Kidney (tissue), 14 donors: ENCODE data around the gene CCDC86. TPM values are rescaled to one million over a fixed set of nuclear protein-coding genes. Genes with fewer than 3 reads are reported as not detected.
A peak's percentile ranks its signal among the peaks of the same experiment; 100 is the strongest.

ENCODE experiments used
- DNase-seq, 5 donors: peaks; one replicate each; pipeline ENCODE4 v3.0.0-alpha.2; 2013 to 2020
- FAIRE-seq: peaks from 2 replicates; lab custom pipeline; 2012; peaks lifted over from hg19 to GRCh38; lab: Jason Lieb, UNC
- H3K27ac ChIP-seq, 2 donors: one replicate each; pipeline ENCODE4 v1.7.0; 2013; ENCODE audit warnings: low read depth in 2 of 2, low read length in 2 of 2, inconsistent platforms in 1 of 2
- H3K27me3 ChIP-seq: one replicate; pipeline ENCODE4 v1.7.1; 2013; ENCODE audit warnings: low read length, inconsistent platforms; ENCODE audit not compliant: control insufficient read depth, insufficient read depth
- H3K36me3 ChIP-seq, 3 donors: one replicate each; pipeline versions ENCODE4 v1.7.0 to v1.7.1; 2013; ENCODE audit warnings: low read length in 3 of 3, control low read depth in 1 of 3, inconsistent platforms in 1 of 3; ENCODE audit not compliant: insufficient read depth in 3 of 3, control insufficient read depth in 2 of 3
- H3K4me1 ChIP-seq, 3 donors: one replicate each; pipeline versions ENCODE4 v1.7.0 to v1.7.1; 2013; ENCODE audit warnings: low read length in 3 of 3, inconsistent platforms in 1 of 3, low read depth in 1 of 3; ENCODE audit not compliant: control insufficient read depth in 2 of 3, insufficient read depth in 2 of 3
- H3K4me3 ChIP-seq, 3 donors: one replicate each; pipeline versions ENCODE4 v1.7.0 to v1.8.1; 2013; ENCODE audit warnings: low read length in 3 of 3, control low read depth in 1 of 3, inconsistent platforms in 1 of 3
- H3K9ac ChIP-seq, 3 donors: one replicate each; pipeline versions ENCODE4 v1.7.0 to v1.7.1; 2013; ENCODE audit warnings: low read length in 3 of 3, control low read depth in 1 of 3, inconsistent platforms in 1 of 3
- H3K9me3 ChIP-seq, 3 donors: one replicate each; pipeline versions ENCODE4 v1.7.0 to v1.7.1; 2013; ENCODE audit warnings: low read length in 3 of 3, control low read depth in 1 of 3, inconsistent platforms in 1 of 3; ENCODE audit not compliant: control insufficient read depth in 2 of 3, insufficient read depth in 1 of 3
- CTCF ChIP-seq: IDR thresholded peaks from 3 replicates; pipeline ENCODE4 v1.5.1; 2012; ENCODE audit warnings: mild to moderate bottlenecking, moderate library complexity, borderline replicate concordance; ENCODE audit not compliant: insufficient read depth; ENCODE audit errors: extremely low read depth
- intact Hi-C: fragments of 100-400 bp; cut with DNase I; formaldehyde crosslinking; loops from one replicate; pipeline ENCODE4 v1.11.1; 2022
- polyA plus RNA-seq: library from polyadenylated mRNA; stranded (reverse); fragments of 350-450 nt; fragmentation: Illumina TruSeq; extraction: RNeasy Lipid Tissue Mini Kit (QIAGEN cat#74804); gene quantifications from one replicate; pipeline ENCODE4 v1.2.3, GENCODE V29; 2014; ENCODE audit warnings: low read depth, low replicate concordance; ENCODE audit not compliant: insufficient read depth
- total RNA-seq: library from RNA; stranded (reverse); fragmentation: NEBNext Ultra II Directional; extraction: Animal tissue kit (Norgen Biotek cat#: 25700); gene quantifications from one replicate; pipeline ENCODE4 v1.2.1, GENCODE V29; 2021
- donor health status: control.
- donor health status: control.
- donor health status: control.
- donor health status: control.
- donor health status: control.
- donor health status: DM: yes; HTN: yes; CAD: no.
- donor health status: Normal renal cell carcinoma (clear cell type).

Gene CCDC86
- total and polyA plus RNA-seq, 2 donors from 2014 or later: 15.9 to 18.9 TPM

- H3K27me3 ChIP-seq: no peaks in the 10 kb centered on the region
- no peaks in the 10 kb centered on the region for H3K9me3 ChIP-seq
- intact Hi-C loops: no loop called here
- no peak overlapping the region for H3K4me3 ChIP-seq
- H3K36me3 ChIP-seq: no peaks in the 10 kb centered on the region
- H3K27ac ChIP-seq: no peak overlapping the region
- DNase-seq (peak in 1 of 5 donors; percentile 57), FAIRE-seq (no peak)
- TF ChIP-seq CTCF: no peak
- no peaks in the 10 kb centered on the region for H3K4me1 ChIP-seq
- H3K9ac ChIP-seq: no peak overlapping the region
Observed at GRCh38 chr11:60795291-60795690, 46.6 kb upstream of the CCDC86 start.

GRCh38 chr11:60797846-60798630, 43.9 kb upstream of the CCDC86 start:
- no peak for TF ChIP-seq CTCF
- Histone ChIP-seq H3K4me1 (no peaks in the 10 kb centered on the region), H3K36me3 (no peaks in the 10 kb centered on the region), H3K9ac (no peak overlapping the region), H3K27me3 (no peaks in the 10 kb centered on the region), H3K9me3 (no peaks in the 10 kb centered on the region), H3K4me3 (no peak overlapping the region), H3K27ac (no peak overlapping the region)
- DNase-seq: peak in 1 of 5 donors; percentile 39
- FAIRE-seq: no peak
- intact Hi-C loops: no loop called here

- TF ChIP-seq CTCF: no peak
- peak in 1 of 5 donors; percentile 30 for DNase-seq
- intact Hi-C loops: no loop called here
- Histone ChIP-seq H3K27me3 (no peaks in the 10 kb centered on the region), H3K27ac (no peak overlapping the region), H3K9me3 (no peaks in the 10 kb centered on the region), H3K4me3 (no peak overlapping the region), H3K4me1 (no peaks in the 10 kb centered on the region), H3K9ac (no peak overlapping the region), H3K36me3 (no peaks in the 10 kb centered on the region)
- FAIRE-seq: no peak
Observed at GRCh38 chr11:60798631-60799030, 43.3 kb upstream of the CCDC86 start.

- FAIRE-seq (no peak), DNase-seq (peak in 1 of 5 donors; percentile 19)
- Histone ChIP-seq H3K27me3 (no peaks in the 10 kb centered on the region), H3K27ac (no peak overlapping the region), H3K4me1 (no peaks in the 10 kb centered on the region), H3K36me3 (no peaks in the 10 kb centered on the region), H3K9ac (no peak overlapping the region), H3K9me3 (no peaks in the 10 kb centered on the region), H3K4me3 (no peak overlapping the region)
- intact Hi-C loops: no loop called here
- TF ChIP-seq CTCF: no peak
Observed at GRCh38 chr11:60801194-60801593, 40.7 kb upstream of the CCDC86 start.
